SK-N-DZ (cell line): Measurements from ENCODE around the gene FGGY.
"Not testable (repeated sequence)": the region's sequence is repeated elsewhere in the genome, so short reads cannot be mapped to it uniquely, and the experiment has no call there.

Experiments used
- DNase-seq: peaks from one replicate; pipeline ENCODE4 v3.0.0-alpha.2; 2015; ENCODE audit warnings: low spot score

Gene FGGY

DNA sequence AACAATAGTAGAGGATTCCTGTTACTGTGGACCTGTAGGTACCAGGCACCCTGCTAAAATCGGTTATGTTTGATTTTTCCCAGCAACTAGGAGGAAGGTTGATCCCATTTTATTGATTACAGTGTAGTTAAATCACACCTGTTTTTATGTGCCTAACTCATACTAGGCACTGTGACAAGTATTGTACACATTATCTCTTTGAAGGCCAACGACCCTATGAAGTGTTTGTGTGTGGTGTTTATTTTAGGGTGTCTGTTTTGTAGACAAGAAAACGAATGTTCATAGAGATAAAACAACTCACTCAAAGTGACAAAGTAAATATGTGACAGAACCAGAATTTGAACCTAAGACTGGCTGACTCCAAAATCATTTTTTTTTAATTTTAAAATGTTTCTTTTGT lies 49.5 kb downstream of the FGGY start:
- DNase-seq = no peak

DNA sequence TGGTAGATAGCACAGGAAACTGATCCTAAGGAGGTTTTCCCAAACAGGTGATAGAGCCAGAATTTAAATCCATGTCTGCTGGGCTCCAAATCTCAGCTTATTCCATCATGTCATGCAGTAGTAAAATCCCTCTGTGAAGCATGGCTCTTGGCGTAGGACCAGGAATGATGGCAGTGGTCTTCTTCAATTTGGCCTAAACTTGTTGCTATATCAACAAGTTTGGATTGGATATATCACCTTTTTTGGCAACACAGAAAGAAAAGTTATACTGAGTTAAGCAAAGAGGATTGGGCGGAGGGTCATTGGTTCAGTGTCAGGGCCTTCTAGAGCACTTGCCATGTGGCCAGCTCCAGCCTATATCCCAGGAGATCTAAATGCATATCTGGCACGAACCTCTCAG lies 52.2 kb downstream of the FGGY start:
- DNase-seq = no peak

DNA sequence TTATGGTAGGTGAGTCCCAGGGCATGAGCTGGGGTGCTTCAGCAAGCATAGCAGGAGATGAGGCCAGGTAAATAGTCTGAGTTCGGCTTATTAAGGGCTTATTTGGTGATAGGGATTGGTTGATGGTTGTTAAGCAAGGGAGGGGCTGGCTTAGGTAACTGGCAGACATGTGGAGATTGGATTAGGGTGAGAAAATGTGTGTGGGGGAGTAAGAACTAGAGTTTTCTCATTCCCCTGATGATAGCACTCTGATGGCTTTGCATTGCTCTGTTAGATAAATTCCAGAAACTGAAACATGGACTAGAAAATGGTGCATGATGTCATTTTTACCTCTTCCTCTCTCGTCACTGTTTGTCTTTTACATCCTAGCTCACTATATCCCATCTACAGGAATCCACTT lies 53.6 kb downstream of the FGGY start:
- DNase-seq = no peak

DNA sequence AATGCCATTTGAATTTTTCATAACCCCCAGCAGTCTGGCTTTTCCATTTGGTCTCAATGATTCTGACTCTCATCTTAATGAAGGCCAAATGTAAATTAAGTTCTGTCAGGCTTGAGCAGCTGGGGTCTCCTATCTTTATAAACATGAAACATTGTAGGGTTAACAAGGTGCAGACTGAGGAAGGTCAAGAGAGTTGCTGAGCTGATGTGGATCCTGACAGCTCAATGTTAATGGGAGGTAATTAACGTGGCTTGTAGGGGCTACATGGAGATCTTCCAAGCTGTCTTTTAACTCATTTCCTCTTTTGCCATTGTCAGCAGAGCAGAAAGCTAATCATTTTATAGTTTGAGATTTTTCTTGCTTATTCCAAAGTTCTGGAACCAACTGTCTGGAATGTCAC lies 55.2 kb downstream of the FGGY start:
- peak; percentile 6 for DNase-seq

DNA sequence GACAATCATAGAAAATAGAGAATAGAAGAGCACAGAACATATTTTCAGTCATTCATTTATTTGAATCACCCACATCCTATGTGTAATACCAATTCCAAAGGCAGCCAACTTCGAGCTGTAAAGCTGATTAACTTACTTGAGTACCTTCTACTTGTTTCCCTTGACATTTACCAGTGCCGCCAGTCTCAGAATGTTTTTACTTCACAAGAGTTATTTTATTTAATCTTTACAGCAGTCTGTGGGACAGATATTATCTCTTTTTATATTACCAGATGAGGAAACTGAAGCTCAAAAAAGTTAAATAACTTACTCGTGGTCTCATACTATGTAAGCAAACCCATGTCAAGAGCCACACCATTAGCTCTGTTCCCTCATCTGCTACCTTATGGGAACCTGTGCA lies 56.6 kb downstream of the FGGY start:
- no peak for DNase-seq

DNA sequence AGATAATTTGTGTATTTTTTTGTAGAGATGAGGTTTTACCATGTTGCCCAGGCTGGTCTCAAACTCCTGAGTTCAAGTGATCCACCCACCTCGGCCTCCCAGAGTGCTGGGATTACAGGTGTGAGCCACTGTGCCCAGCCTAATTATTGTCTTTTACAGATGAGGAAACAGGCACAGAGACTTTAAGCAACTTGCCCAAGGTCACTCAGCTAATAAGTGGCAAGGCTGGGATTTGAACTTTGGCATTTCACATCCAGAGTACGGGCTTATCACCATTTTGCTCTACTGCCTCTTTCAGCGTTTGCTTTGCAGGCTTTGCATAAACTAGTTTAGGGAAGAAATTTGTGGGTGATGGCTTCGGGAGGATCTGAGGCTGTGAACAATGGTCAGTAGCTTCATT lies 57.3 kb downstream of the FGGY start:
- DNase-seq = not testable (repeated sequence)

GRCh38 chr1:59354709-59355337 lies 57.9 kb downstream of the FGGY start:
- no peak for DNase-seq

DNA sequence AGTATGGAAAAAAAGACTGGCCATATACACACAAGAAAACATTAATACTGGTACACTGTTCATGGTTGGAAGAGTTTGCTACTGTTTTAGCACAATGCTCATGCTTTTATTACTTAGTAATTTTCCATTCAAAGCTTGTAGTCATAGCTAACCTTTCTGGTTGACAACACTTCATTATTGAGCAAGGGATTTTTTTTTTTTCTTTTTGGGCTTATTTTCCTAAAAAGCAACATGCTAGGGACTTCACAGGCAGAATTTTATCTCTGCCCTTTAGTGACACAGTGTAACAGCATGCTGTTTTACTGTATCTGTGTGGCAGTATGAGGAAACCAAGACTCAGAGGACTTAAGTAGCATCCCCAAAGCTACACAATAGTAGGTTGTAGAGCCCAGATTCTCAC lies 58.5 kb downstream of the FGGY start:
- DNase-seq = no peak

- no peak for DNase-seq
Measured at GRCh38 chr1:59356627-59357026, 59.7 kb downstream of the FGGY start.

- DNase-seq = no peak
Measured at GRCh38 chr1:59357645-59358320, 60.9 kb downstream of the FGGY start.

- DNase-seq = no peak
Measured at GRCh38 chr1:59359325-59359724, 62.4 kb downstream of the FGGY start.

- no peak for DNase-seq
Measured at GRCh38 chr1:59360170-59360569, 63.3 kb downstream of the FGGY start.

GRCh38 chr1:59360729-59361128 lies 63.8 kb downstream of the FGGY start:
- DNase-seq = no peak

DNA sequence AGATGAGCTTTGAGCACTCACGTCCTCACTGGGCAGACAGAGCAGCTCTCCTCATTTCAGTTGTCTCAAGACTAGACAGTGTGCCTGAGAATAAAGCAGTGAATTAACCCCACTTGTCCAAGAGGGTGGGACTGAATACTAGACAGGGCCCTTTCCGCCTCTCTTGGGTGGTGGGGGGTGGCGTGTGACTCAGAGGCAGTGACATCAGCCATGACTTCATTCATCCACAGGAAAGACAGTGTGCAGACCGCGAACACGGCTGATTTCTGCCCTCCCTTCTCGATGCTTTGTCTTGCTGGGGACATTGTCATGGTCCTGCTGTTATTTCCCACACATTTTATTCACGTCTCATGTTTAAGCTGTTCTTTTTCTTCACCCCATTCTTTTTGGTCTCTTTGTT lies 64.9 kb downstream of the FGGY start:
- DNase-seq = no peak

DNA sequence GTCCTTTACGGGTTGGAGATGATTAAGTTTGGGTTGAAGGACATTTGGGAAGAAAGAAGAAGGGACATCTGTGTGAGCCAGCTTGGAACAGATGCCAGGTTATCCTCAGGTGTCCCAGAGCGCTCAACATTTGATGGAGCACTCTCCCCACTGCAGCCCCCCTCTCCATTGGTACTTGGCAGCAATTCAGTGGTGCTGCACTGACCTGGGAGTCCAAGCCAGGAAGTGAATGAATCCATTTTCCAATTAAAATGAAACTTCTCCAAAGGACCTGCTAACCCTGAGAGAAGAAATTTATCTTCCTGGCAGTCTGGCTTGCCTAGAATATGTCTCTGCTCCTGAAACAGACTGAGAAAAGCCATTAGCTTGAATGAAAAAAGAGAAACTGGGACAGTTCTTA lies 67.1 kb downstream of the FGGY start:
- no peak for DNase-seq

- DNase-seq = no peak
Measured at GRCh38 chr1:59366346-59366745, 69.5 kb downstream of the FGGY start.

DNA sequence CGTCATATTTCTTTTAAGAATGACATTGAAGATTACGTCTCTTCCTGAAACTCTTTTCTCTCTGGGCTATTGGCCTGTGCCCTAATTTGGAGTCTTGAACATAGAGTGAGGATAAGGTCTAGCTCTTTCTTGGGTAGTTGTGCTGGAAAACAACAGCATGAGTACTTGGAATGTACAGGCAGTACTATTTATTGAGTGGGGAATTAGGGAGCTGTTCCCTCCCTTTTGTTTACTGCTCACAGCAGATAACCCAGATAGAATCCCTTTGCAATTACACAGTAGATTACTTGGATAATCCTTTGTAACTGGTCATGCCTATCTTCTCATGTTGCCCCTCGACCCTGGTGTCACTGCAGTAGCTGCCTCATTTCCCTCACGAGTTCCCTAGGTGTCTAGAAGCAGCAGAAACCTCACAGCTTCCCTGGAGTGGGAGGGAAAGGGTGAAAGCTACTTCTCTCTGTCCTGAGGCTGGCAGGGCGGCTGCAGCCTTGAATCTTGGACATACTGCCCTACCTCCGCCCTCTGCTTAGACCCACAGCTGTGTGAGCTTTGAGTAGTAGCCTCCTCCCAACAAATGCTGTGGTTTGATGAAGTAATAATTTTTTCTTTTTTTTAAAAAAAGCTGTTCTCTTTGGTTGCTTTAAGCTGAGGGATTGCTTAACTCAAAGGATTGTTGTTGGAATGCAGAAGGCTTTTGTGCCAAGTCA lies 70.6 kb downstream of the FGGY start:
- DNase-seq = no peak

DNA sequence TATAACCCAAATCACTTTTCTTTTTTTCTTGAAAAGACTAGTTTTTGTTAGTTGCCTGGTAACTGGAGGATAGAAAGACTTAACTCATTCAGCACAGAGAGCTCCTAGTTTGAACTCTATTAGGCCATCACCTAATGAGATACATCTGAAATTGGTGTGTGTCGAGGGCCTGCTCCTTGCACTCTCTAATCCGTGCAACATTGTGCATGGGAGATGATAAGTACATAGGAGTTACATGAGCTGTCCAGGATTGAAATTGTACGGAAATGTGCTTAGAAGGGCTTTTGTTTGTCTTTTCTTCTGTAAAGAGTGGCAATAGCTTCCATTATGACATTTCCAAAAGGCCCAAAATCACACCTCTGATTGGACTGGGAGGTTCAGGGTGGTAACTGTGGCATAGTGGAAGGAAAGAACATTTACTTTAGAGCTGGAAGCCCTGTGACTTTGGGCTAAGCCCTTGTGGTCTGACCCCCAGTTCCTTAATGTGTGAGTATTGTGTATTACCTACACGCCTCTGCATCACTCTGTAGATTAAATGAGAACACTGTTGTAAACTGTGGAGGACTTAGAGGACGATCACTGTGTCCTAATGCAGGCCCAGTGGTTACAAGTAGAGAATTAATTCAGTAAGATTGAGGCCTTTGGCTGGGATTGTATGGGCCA lies 71.2 kb downstream of the FGGY start:
- no peak for DNase-seq

GRCh38 chr1:59375321-59376220 lies 78.7 kb downstream of the FGGY start:
- DNase-seq = no peak

GRCh38 chr1:59377350-59377904 lies 80.5 kb downstream of the FGGY start:
- DNase-seq = no peak
